H1 (cell line): ENCODE data around the gene MRPL11. TPM values are rescaled to one million over a fixed set of nuclear protein-coding genes. Genes with fewer than 3 reads are reported as not detected.

Experiments used
- CTCF ChIA-PET: fragments of 300-600 bp; sonication (Branson Sonifier 250); formaldehyde crosslinking; loops from one replicate; lab custom pipeline; 2021; ENCODE audit not compliant: partially characterized antibody; lab: Charles Lee
- POLR2A ChIA-PET: fragments of 300-600 bp; sonication (Branson Sonifier 250); formaldehyde crosslinking; loops from one replicate; lab custom pipeline; 2021; ENCODE audit warnings: inconsistent platforms; ENCODE audit not compliant: partially characterized antibody; lab: Charles Lee
- DNase-seq, 2 experiments: peaks; one replicate each; pipeline versions ENCODE4 v3.0.0 to v3.0.0-alpha.2; 2010 to 2022; ENCODE audit warnings: low spot score in 2 of 2, low read depth in 1 of 2, mixed read lengths in 1 of 2
- FAIRE-seq: peaks from 2 replicates; lab custom pipeline; 2011; peaks lifted over from hg19 to GRCh38; lab: Jason Lieb, UNC
- H2AFZ ChIP-seq: 2 replicates; pipeline ENCODE4 v1.8.1; 2012; ENCODE audit warnings: low read length, inconsistent platforms
- H2AK5ac ChIP-seq: 2 replicates; pipeline ENCODE4 v1.6.1; 2013; ENCODE audit warnings: low read depth, low read length
- H2BK120ac ChIP-seq: replicated peaks from 2 replicates; pipeline ENCODE3; 2013; ENCODE audit warnings: low read depth, low read length, inconsistent platforms
- H2BK12ac ChIP-seq: 2 replicates; pipeline ENCODE4 v1.6.1; 2013; ENCODE audit warnings: low read depth, low read length
- H2BK15ac ChIP-seq: 2 replicates; pipeline ENCODE4 v1.6.1; 2013; ENCODE audit warnings: low read length
- H2BK20ac ChIP-seq: 2 replicates; pipeline ENCODE4 v1.6.1; 2013; ENCODE audit warnings: low read length
- H2BK5ac ChIP-seq: 2 replicates; pipeline ENCODE4 v1.6.1; 2013; ENCODE audit warnings: low read depth, low read length
- H3K14ac ChIP-seq: 2 replicates; pipeline ENCODE4 v1.6.1; 2013; ENCODE audit warnings: inconsistent platforms; ENCODE audit not compliant: insufficient read length
- H3K18ac ChIP-seq: 2 replicates; pipeline ENCODE4 v1.6.1; 2013; ENCODE audit warnings: low read length; ENCODE audit errors: extremely low read depth
- H3K23ac ChIP-seq: 2 replicates; pipeline ENCODE4 v1.6.1; 2013; ENCODE audit warnings: inconsistent platforms; ENCODE audit not compliant: insufficient read length
- H3K23me2 ChIP-seq: 2 replicates; pipeline ENCODE4 v1.6.1; 2013; ENCODE audit warnings: low read depth, low read length
- H3K27ac ChIP-seq: 2 replicates; pipeline ENCODE4 v1.6.1; 2011; ENCODE audit warnings: low read depth, low read length, inconsistent platforms
- H3K27me3 ChIP-seq, 4 experiments: replicated peaks in 1 of 4; 1 replicate in 1 of 4; 2 replicates in 3 of 4; pipeline versions ENCODE4 v1.6.1 to v1.8.1; 2011 to 2013; ENCODE audit warnings: low read length in 3 of 4, mild to moderate bottlenecking in 3 of 4, inconsistent platforms in 2 of 4, mixed read lengths in 2 of 4, moderate library complexity in 1 of 4; ENCODE audit not compliant: control insufficient read depth in 3 of 4, insufficient read depth in 3 of 4; ENCODE audit errors: extremely low read depth in 1 of 4
- H3K36me3 ChIP-seq, 4 experiments: 2 replicates each; pipeline versions ENCODE4 v1.6.1 to v1.8.1; 2011 to 2013; ENCODE audit warnings: mild to moderate bottlenecking in 4 of 4, low read length in 3 of 4, moderate library complexity in 2 of 4, control low read depth in 1 of 4, inconsistent platforms in 1 of 4; ENCODE audit not compliant: insufficient read depth in 4 of 4, control insufficient read depth in 2 of 4
- H3K4ac ChIP-seq: replicated peaks from 2 replicates; pipeline ENCODE3; 2013; ENCODE audit warnings: low read length, low read depth, mixed read lengths, inconsistent platforms; ENCODE audit not compliant: insufficient read length
- H3K4me1 ChIP-seq, 4 experiments: replicated peaks in 1 of 4; 1 replicate in 1 of 4; 2 replicates in 3 of 4; pipeline versions ENCODE4 v1.6.1 to v1.8.1; 2011 to 2013; ENCODE audit warnings: low read length in 3 of 4, inconsistent platforms in 2 of 4, mixed read lengths in 1 of 4; ENCODE audit not compliant: insufficient read depth in 4 of 4, control insufficient read depth in 3 of 4
- H3K4me2 ChIP-seq, 2 experiments: 2 replicates each; pipeline versions ENCODE4 v1.6.1 to v1.8.1; 2011 to 2013; ENCODE audit warnings: low read depth in 2 of 2, low read length in 2 of 2, control low read depth in 1 of 2, inconsistent platforms in 1 of 2, mild to moderate bottlenecking in 1 of 2; ENCODE audit not compliant: insufficient read depth in 1 of 2
- H3K4me3 ChIP-seq, 4 experiments: fragments of 200-600, 300-600 bp in 1 of 4; sonication (generic), shearing (Covaris generic), sonication (Bioruptor Twin) in 1 of 4; 2 replicates each; pipeline versions ENCODE4 v1.5.1 to v1.8.1; 2011 to 2016; ENCODE audit warnings: low read length in 4 of 4, low read depth in 3 of 4, control low read depth in 2 of 4, inconsistent platforms in 2 of 4, mild to moderate bottlenecking in 2 of 4, mixed read lengths in 1 of 4, moderate library complexity in 1 of 4; ENCODE audit not compliant: insufficient read depth in 2 of 4; ENCODE audit errors: extremely low read depth in 1 of 4
- H3K56ac ChIP-seq: replicated peaks from 2 replicates; pipeline ENCODE3; 2013; ENCODE audit warnings: low read depth, mild to moderate bottlenecking, mixed read lengths, low read length, inconsistent platforms; ENCODE audit not compliant: insufficient read length
- H3K79me1 ChIP-seq: 2 replicates; pipeline ENCODE4 v1.6.1; 2013; ENCODE audit warnings: low read depth, low read length, control low read depth
- H3K79me2 ChIP-seq, 2 experiments: 2 replicates each; pipeline versions ENCODE4 v1.6.1 to v1.8.1; 2012 to 2013; ENCODE audit warnings: low read length in 2 of 2, mild to moderate bottlenecking in 2 of 2, inconsistent platforms in 1 of 2; ENCODE audit not compliant: insufficient read depth in 2 of 2, control insufficient read depth in 1 of 2
- H3K9ac ChIP-seq, 4 experiments: replicated peaks in 1 of 4; 1 replicate in 1 of 4; 2 replicates in 3 of 4; pipeline versions ENCODE4 v1.6.1 to v1.8.1; 2011 to 2013; ENCODE audit warnings: low read depth in 3 of 4, low read length in 3 of 4, control low read depth in 2 of 4, mild to moderate bottlenecking in 2 of 4, moderate library complexity in 2 of 4, inconsistent platforms in 1 of 4; ENCODE audit errors: extremely low read depth in 1 of 4
- H3K9me3 ChIP-seq, 2 experiments: 2 replicates each; pipeline versions ENCODE4 v1.6.1 to v1.8.1; 2012 to 2013; ENCODE audit warnings: mild to moderate bottlenecking in 2 of 2, moderate library complexity in 2 of 2, control low read depth in 1 of 2, inconsistent platforms in 1 of 2, low read depth in 1 of 2, low read length in 1 of 2, mixed read lengths in 1 of 2; ENCODE audit not compliant: insufficient read depth in 2 of 2
- H4K20me1 ChIP-seq, 2 experiments: replicated peaks in 1 of 2; 2 replicates each; pipeline versions ENCODE3 to v1.8.1; 2011 to 2013; ENCODE audit warnings: inconsistent platforms in 2 of 2, low read length in 2 of 2, mild to moderate bottlenecking in 1 of 2; ENCODE audit not compliant: insufficient read depth in 2 of 2, control insufficient read depth in 1 of 2
- H4K5ac ChIP-seq: 2 replicates; pipeline ENCODE4 v1.6.1; 2013; ENCODE audit warnings: low read length, low read depth, mixed read lengths, inconsistent platforms; ENCODE audit not compliant: insufficient read length
- H4K8ac ChIP-seq: 2 replicates; pipeline ENCODE4 v1.8.0; 2013; ENCODE audit warnings: mild to moderate bottlenecking, moderate library complexity, low read length, inconsistent platforms; ENCODE audit not compliant: insufficient read depth; ENCODE audit errors: extremely low read depth
- H4K91ac ChIP-seq: replicated peaks from 2 replicates; pipeline ENCODE3; 2013; ENCODE audit warnings: low read length, mixed read lengths, inconsistent platforms; ENCODE audit not compliant: insufficient read length
- CBX8 ChIP-seq: fragments of 300-800, 300-1000 bp; sonication (generic); IDR thresholded peaks from 2 replicates; pipeline ENCODE4 v1.7.1; 2016; ENCODE audit warnings: low read depth, low read length, borderline replicate concordance
- CHD1 ChIP-seq: IDR thresholded peaks from 2 replicates; pipeline ENCODE4 v1.6.1; 2012; ENCODE audit warnings: low read depth, low read length, improper control_type of control experiment
- CTBP2 ChIP-seq: IDR thresholded peaks from 2 replicates; pipeline ENCODE4 v1.7.0; 2011; ENCODE audit warnings: borderline replicate concordance, mild to moderate bottlenecking, moderate library complexity, mixed read lengths, low read length; ENCODE audit not compliant: insufficient read depth, insufficient read length
- SIX5 ChIP-seq: IDR thresholded peaks from 2 replicates; pipeline ENCODE4 v1.6.1; 2011; ENCODE audit warnings: mild to moderate bottlenecking, low read depth, low read length
- SP4 ChIP-seq: IDR thresholded peaks from 2 replicates; pipeline ENCODE4 v1.6.1; 2012; ENCODE audit warnings: low read length, inconsistent platforms
- SRF ChIP-seq: IDR thresholded peaks from 2 replicates; pipeline ENCODE4 v1.6.1; 2011; ENCODE audit warnings: mild to moderate bottlenecking, low read depth, low read length, moderate library complexity
- TAF7 ChIP-seq: optimal IDR thresholded peaks from 2 replicates; pipeline ENCODE3; 2011; ENCODE audit warnings: low read depth, mild to moderate bottlenecking, inconsistent platforms, low read length, moderate library complexity, borderline replicate concordance
- TCF12 ChIP-seq: IDR thresholded peaks from 2 replicates; pipeline ENCODE4 v1.6.1; 2011; ENCODE audit warnings: low read depth, mild to moderate bottlenecking, low read length
- WGBS, 2 experiments: shearing (Covaris generic) in 1 of 2; methylation state at CpG; one replicate each; pipeline versions ENCODE4 v1.1.6 to v1.1.7; 2013 to 2015; ENCODE audit warnings: low lambda C conversion rate in 2 of 2, mixed read lengths in 2 of 2, inconsistent platforms in 1 of 2, low coverage in 1 of 2, missing lambda C conversion rate in 1 of 2; ENCODE audit not compliant: insufficient replicate concordance in 2 of 2, insufficient coverage in 1 of 2, insufficient read length in 1 of 2; ENCODE audit errors: extremely low coverage in 1 of 2, missing lambda C conversion rate in 1 of 2; 5-methylcytosine and 5-hydroxymethylcytosine counted together
- polyA plus RNA-seq, 7 experiments: library from polyadenylated mRNA; depleted of rRNA in 3 of 7; stranded (reverse) in 5 of 7; unstranded in 2 of 7; fragments of >200 nt in 5 of 7; fragments of 200-250 nt in 2 of 7; gene quantifications; 1 replicate in 5 of 7; 2 replicates in 1 of 7; 4 replicates in 1 of 7; pipeline versions ENCODE4 v1.2.1 to v1.2.3, GENCODE V29; 2011 to 2013; ENCODE audit warnings: missing spikeins in 2 of 7, mixed read lengths in 2 of 7
- total RNA-seq: library from RNA; stranded (reverse); fragmentation: NEBNext Ultra II Directional; extraction: Animal tissue kit (Norgen Biotek cat#: 25700); gene quantifications from 2 replicates; pipeline ENCODE4 v1.2.1, GENCODE V29; 2021

MRPL11 gene
- total and polyA plus RNA-seq, 2 of the 8 experiments (the other 6 are each of a cell fraction or from before 2014, with no cell fraction given) = 105 to 141 TPM

DNA sequence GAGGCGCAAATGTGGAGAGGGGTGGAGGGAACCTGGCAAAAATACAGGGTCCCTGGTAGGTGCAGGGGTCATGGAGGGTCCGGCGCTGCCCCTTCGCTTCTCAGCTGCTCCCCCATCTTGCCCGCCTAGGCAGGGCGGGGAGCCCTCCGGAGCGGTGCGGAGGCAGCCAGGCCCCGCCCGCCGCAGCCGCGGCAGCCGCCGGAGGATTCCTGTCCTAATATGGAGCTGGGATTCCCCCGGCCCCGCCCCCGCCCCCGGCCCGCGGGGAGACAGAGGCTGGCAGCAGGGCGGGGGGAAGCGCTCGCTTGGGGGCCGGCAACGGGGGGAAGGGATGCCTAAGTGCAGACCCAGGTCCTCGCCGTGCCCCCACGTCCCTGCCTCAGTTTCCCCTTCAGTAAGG, 18.8 kb downstream of the MRPL11 start:
- no peak overlapping the region for H2BK15ac ChIP-seq
- H3K18ac ChIP-seq = no peak overlapping the region
- H2AFZ ChIP-seq = no peak overlapping the region
- H2AK5ac ChIP-seq = no peak overlapping the region
- 3% methylated on average over 15 of the region's 30 CpGs; no CpG with 5 or more reads in 1 of the 2 experiments for WGBS, 2 experiments
- H2BK12ac ChIP-seq = no peak overlapping the region
- H3K14ac ChIP-seq = no peak overlapping the region
- no peak overlapping the region for H3K56ac ChIP-seq
- peak overlapping the region; percentile 17 to 61 (median 54); a peak in 7 of 8 replicates for H3K4me3 ChIP-seq
- no peak overlapping the region for H4K8ac ChIP-seq
- no peak overlapping the region for H4K91ac ChIP-seq
- no peak overlapping the region for H2BK120ac ChIP-seq
- H3K79me2 ChIP-seq = no peaks in the 10 kb centered on the region
- H3K79me1 ChIP-seq = no peaks in the 10 kb centered on the region
- H3K27ac ChIP-seq = no peak overlapping the region
- no peak overlapping the region for H4K5ac ChIP-seq
- peaks cover 13% of the 10 kb centered on the region for H3K23me2 ChIP-seq
- ChIA-PET POLR2A (interaction anchor here (0.8 to 7.3 kb wide), 4 partner anchors 9 to 127 kb away, joined by 3 to 78 read pairs (median 14); partner anchors contain the start of genes ACTN3, DPP3, MRPL11 and ZDHHC24), CTCF (interaction anchor here (0.9 to 13.2 kb wide), 10 partner anchors 9 to 258 kb away, joined by 3 to 259 read pairs (median 16); partner anchors contain the start of genes DPP3, MRPL11 and RBM4B)
- H3K4ac ChIP-seq = no peak overlapping the region
- H3K27me3 ChIP-seq = peaks cover 13 to 28% (median 26%) of the 10 kb centered on the region in 4 experiments
- peaks cover 16 to 27% of the 10 kb centered on the region in 2 experiments for H4K20me1 ChIP-seq
- no peak for FAIRE-seq
- no peaks in the 10 kb centered on the region for H3K9me3 ChIP-seq
- peak overlapping the region; percentile 88 for H3K4me2 ChIP-seq
- H2BK5ac ChIP-seq = no peak overlapping the region
- no peaks in the 10 kb centered on the region; a peak in 1 of 8 replicates for H3K36me3 ChIP-seq
- no peak overlapping the region for H3K23ac ChIP-seq
- H3K4me1 ChIP-seq = peaks cover 7 to 24% (median 11%) of the 10 kb centered on the region in 4 experiments
- H3K9ac ChIP-seq = no peak overlapping the region; a peak in 1 of 7 replicates
- H2BK20ac ChIP-seq = no peak overlapping the region
- no peak for TF ChIP-seq CTBP2
- TF ChIP-seq SRF = peak; percentile 85
- TF ChIP-seq SP4 = no peak
- TF ChIP-seq CHD1 = no peak
- TF ChIP-seq TCF12 = no peak
- TF ChIP-seq TAF7 = no peak
- TF ChIP-seq SIX5 = no peak
- no peak for TF ChIP-seq CBX8
- peak in 1 of 2 experiments; percentile 84 for DNase-seq
